Measurements from ENCODE around the gene CHID1.

CHID1 gene

GRCh38 chr11:925496-926301 is 15.1 kb upstream of the CHID1 start, which contains the start of gene AP2A2:
Gene AP2A2 (plus strand): TSS chr11:925870. CDS start chr11:926022, 152 bp downstream.
- peak; percentile 93 for TF ChIP-seq POLR2A (IDR thresholded peaks at IDR 0.05; ENCODE audit: low read depth, low read length)
- DNase-seq (ENCODE audit: insufficient read length, low spot score), result peak; percentile 94
- FAIRE-seq, result no peak

GRCh38 chr11:925158-925495 is 14.5 kb upstream of the CHID1 start:
- DNase-seq (ENCODE audit: insufficient read length, low spot score) (no peak), FAIRE-seq (no peak)
- no peak for TF ChIP-seq POLR2A (IDR thresholded peaks at IDR 0.05; ENCODE audit: low read depth, low read length)

- no peak for FAIRE-seq
- no peak for TF ChIP-seq POLR2A (IDR thresholded peaks at IDR 0.05; ENCODE audit: low read depth, low read length)
- no peak for DNase-seq (ENCODE audit: insufficient read length, low spot score)
Observed at GRCh38 chr11:924406-925157, 14.0 kb upstream of the CHID1 start.

GRCh38 chr11:923691-924405 is 13.2 kb upstream of the CHID1 start:
- FAIRE-seq (no peak), DNase-seq (ENCODE audit: insufficient read length, low spot score) (no peak)
- no peak for TF ChIP-seq POLR2A (IDR thresholded peaks at IDR 0.05; ENCODE audit: low read depth, low read length)

GRCh38 chr11:921921-922678 is 11.5 kb upstream of the CHID1 start:
- TF ChIP-seq POLR2A (IDR thresholded peaks at IDR 0.05; ENCODE audit: low read depth, low read length), result no peak
- no peak for DNase-seq (ENCODE audit: insufficient read length, low spot score)
- no peak for FAIRE-seq

GRCh38 chr11:917426-917825 is 6.8 kb upstream of the CHID1 start:
- no peak for TF ChIP-seq POLR2A (IDR thresholded peaks at IDR 0.05; ENCODE audit: low read depth, low read length)
- DNase-seq (ENCODE audit: insufficient read length, low spot score), result no peak
- FAIRE-seq, result no peak

- no peak for DNase-seq (ENCODE audit: insufficient read length, low spot score)
- no peak for FAIRE-seq
Observed at GRCh38 chr11:914747-915501, 4.3 kb upstream of the CHID1 start.

GRCh38 chr11:914204-914603 is 3.6 kb upstream of the CHID1 start:
- TF ChIP-seq POLR2A (IDR thresholded peaks at IDR 0.05; ENCODE audit: low read depth, low read length), result no peak
- no peak for FAIRE-seq
- DNase-seq (ENCODE audit: insufficient read length, low spot score), result no peak

More at GRCh38 chr11:914747-915501, 4.3 kb upstream of the CHID1 start:
- no peak for TF ChIP-seq POLR2A (IDR thresholded peaks at IDR 0.05; ENCODE audit: low read depth, low read length)

GRCh38 chr11:913043-913442 is 2.4 kb upstream of the CHID1 start:
- DNase-seq (ENCODE audit: insufficient read length, low spot score), result no peak
- FAIRE-seq, result no peak
- no peak for TF ChIP-seq POLR2A (IDR thresholded peaks at IDR 0.05; ENCODE audit: low read depth, low read length)

GRCh38 chr11:912266-912665 is 1.7 kb upstream of the CHID1 start:
- DNase-seq (ENCODE audit: insufficient read length, low spot score) (no peak), FAIRE-seq (no peak)
- TF ChIP-seq POLR2A (IDR thresholded peaks at IDR 0.05; ENCODE audit: low read depth, low read length), result no peak

GRCh38 chr11:911890-912219 is 1.2 kb upstream of the CHID1 start:
- no peak for TF ChIP-seq POLR2A (IDR thresholded peaks at IDR 0.05; ENCODE audit: low read depth, low read length)
- FAIRE-seq (no peak), DNase-seq (ENCODE audit: insufficient read length, low spot score) (no peak)

- no peak for TF ChIP-seq POLR2A (IDR thresholded peaks at IDR 0.05; ENCODE audit: low read depth, low read length)
- FAIRE-seq (no peak), DNase-seq (ENCODE audit: insufficient read length, low spot score) (peak; percentile 56)
Observed at GRCh38 chr11:911031-911889, 650 bp upstream of the CHID1 start.

All from H54 (cell line).